GM12865 (cell line): ENCODE results near the gene C19orf85.

Experiments used
- DNase-seq: peaks from one replicate; pipeline ENCODE4 v3.0.0; 2010; ENCODE audit warnings: low read depth
- H3K4me3 ChIP-seq: 2 replicates; pipeline ENCODE4 v1.5.1; 2011; ENCODE audit warnings: mild to moderate bottlenecking, low read depth, low read length, control low read depth
- CTCF ChIP-seq: IDR thresholded peaks from 2 replicates; pipeline ENCODE4 v1.5.1; 2011; ENCODE audit warnings: low read length, control low read depth, low read depth, inconsistent platforms; ENCODE audit not compliant: insufficient read depth; ENCODE audit errors: missing control alignments

The C19orf85 gene

GRCh38 chr19:55436847-55437246 lies 27.7 kb downstream of the C19orf85 start:
- H3K4me3 ChIP-seq, result no peak overlapping the region
- no peak for TF ChIP-seq CTCF
- no peak for DNase-seq

GRCh38 chr19:55435020-55435419 lies 29.5 kb downstream of the C19orf85 start:
- no peak for DNase-seq
- no peak overlapping the region for H3K4me3 ChIP-seq
- no peak for TF ChIP-seq CTCF

- no peak for DNase-seq
- TF ChIP-seq CTCF, result no peak
- H3K4me3 ChIP-seq, result no peak overlapping the region
Measured at GRCh38 chr19:55434356-55434919, 30.1 kb downstream of the C19orf85 start.

- DNase-seq, result no peak
- TF ChIP-seq CTCF, result no peak
- H3K4me3 ChIP-seq, result no peak overlapping the region
Measured at GRCh38 chr19:55433292-55433691, 31.3 kb downstream of the C19orf85 start.

- no peak for TF ChIP-seq CTCF
- DNase-seq, result no peak
- H3K4me3 ChIP-seq, result no peak overlapping the region
Measured at GRCh38 chr19:55432241-55432959, 32.2 kb downstream of the C19orf85 start.

GRCh38 chr19:55431183-55431582 lies 33.4 kb downstream of the C19orf85 start:
- no peak for DNase-seq
- no peak overlapping the region for H3K4me3 ChIP-seq
- no peak for TF ChIP-seq CTCF

GRCh38 chr19:55426042-55426441 lies 38.5 kb downstream of the C19orf85 start:
- DNase-seq, result no peak
- H3K4me3 ChIP-seq, result no peak overlapping the region
- no peak for TF ChIP-seq CTCF
